Bronchial epithelial cell (primary cell): Measurements from ENCODE around the gene CD96. TPM values are rescaled to one million over a fixed set of nuclear protein-coding genes. Genes with fewer than 3 reads are reported as not detected.

Experiments used
- DNase-seq: peaks from one replicate; pipeline ENCODE4 v3.0.0-alpha.2; 2010; ENCODE audit warnings: low read depth
- FAIRE-seq: peaks from 2 replicates; lab custom pipeline; 2011; peaks lifted over from hg19 to GRCh38; lab: Jason Lieb, UNC
- H3K27me3 ChIP-seq: 2 replicates; pipeline ENCODE4 v1.5.1; 2011; ENCODE audit warnings: low read length; ENCODE audit not compliant: control insufficient read depth, insufficient read depth
- H3K36me3 ChIP-seq: 2 replicates; pipeline ENCODE4 v1.5.1; 2011; ENCODE audit warnings: low read length; ENCODE audit not compliant: control insufficient read depth, insufficient read depth
- H3K4me3 ChIP-seq: 2 replicates; pipeline ENCODE4 v1.5.1; 2011; ENCODE audit warnings: mild to moderate bottlenecking, low read depth, low read length, control low read depth
- CTCF ChIP-seq: IDR thresholded peaks from 2 replicates; pipeline ENCODE4 v1.5.1; 2011; ENCODE audit warnings: mild to moderate bottlenecking, moderate library complexity, low read length, control low read depth, inconsistent platforms; ENCODE audit not compliant: insufficient read depth, severe bottlenecking
- total RNA-seq: library from RNA; depleted of rRNA; stranded (reverse); fragments of >200 nt; gene quantifications from 2 replicates; pipeline ENCODE4 v1.2.1, GENCODE V29; 2014

CD96 gene
- total RNA-seq, 1 donor from 2014 or later, result not detected

- no peak for FAIRE-seq
These were observed 93.4 kb downstream of the CD96 start for GRCh38 chr3:111635403-111635802.

GRCh38 chr3:111636366-111636885 lies 94.4 kb downstream of the CD96 start:
- DNase-seq (no peak), FAIRE-seq (no peak)
- no peak for TF ChIP-seq CTCF
- Histone ChIP-seq H3K27me3 (no peaks in the 10 kb centered on the region), H3K36me3 (no peaks in the 10 kb centered on the region), H3K4me3 (no peak overlapping the region)

More at GRCh38 chr3:111635403-111635802, 93.4 kb downstream of the CD96 start:
- TF ChIP-seq CTCF, result no peak
- Histone ChIP-seq H3K36me3 (no peaks in the 10 kb centered on the region), H3K4me3 (no peak overlapping the region), H3K27me3 (no peaks in the 10 kb centered on the region)
- no peak for DNase-seq

- DNase-seq, result peak; percentile 76
- Histone ChIP-seq H3K4me3 (no peak overlapping the region), H3K27me3 (no peaks in the 10 kb centered on the region), H3K36me3 (no peaks in the 10 kb centered on the region)
- FAIRE-seq, result no peak
- no peak for TF ChIP-seq CTCF
These were observed 97.3 kb downstream of the CD96 start for GRCh38 chr3:111639316-111639715.

GRCh38 chr3:111648991-111649579 lies 107.1 kb downstream of the CD96 start:
- DNase-seq (peak; percentile 85), FAIRE-seq (no peak)
- H3K4me3 ChIP-seq, result no peak overlapping the region
- H3K27me3 ChIP-seq, result no peaks in the 10 kb centered on the region
- H3K36me3 ChIP-seq, result no peaks in the 10 kb centered on the region
- TF ChIP-seq CTCF, result no peak

- Histone ChIP-seq H3K27me3 (no peaks in the 10 kb centered on the region), H3K4me3 (no peak overlapping the region), H3K36me3 (no peaks in the 10 kb centered on the region)
- peak; percentile 24 for DNase-seq
- peak; percentile 66 for FAIRE-seq
- no peak for TF ChIP-seq CTCF
These were observed 108.6 kb downstream of the CD96 start for GRCh38 chr3:111650378-111651275.
